Suppressor macrophage treated with lipopolysaccharide for 4 hours (primary cell): ENCODE measurements around the gene POU3F2.
A peak's percentile ranks its signal among the peaks of the same experiment; 100 is the strongest.

Experiments
- DNase-seq: peaks from one replicate; pipeline ENCODE4 v3.0.0-alpha.2; 2020

POU3F2 gene

DNA sequence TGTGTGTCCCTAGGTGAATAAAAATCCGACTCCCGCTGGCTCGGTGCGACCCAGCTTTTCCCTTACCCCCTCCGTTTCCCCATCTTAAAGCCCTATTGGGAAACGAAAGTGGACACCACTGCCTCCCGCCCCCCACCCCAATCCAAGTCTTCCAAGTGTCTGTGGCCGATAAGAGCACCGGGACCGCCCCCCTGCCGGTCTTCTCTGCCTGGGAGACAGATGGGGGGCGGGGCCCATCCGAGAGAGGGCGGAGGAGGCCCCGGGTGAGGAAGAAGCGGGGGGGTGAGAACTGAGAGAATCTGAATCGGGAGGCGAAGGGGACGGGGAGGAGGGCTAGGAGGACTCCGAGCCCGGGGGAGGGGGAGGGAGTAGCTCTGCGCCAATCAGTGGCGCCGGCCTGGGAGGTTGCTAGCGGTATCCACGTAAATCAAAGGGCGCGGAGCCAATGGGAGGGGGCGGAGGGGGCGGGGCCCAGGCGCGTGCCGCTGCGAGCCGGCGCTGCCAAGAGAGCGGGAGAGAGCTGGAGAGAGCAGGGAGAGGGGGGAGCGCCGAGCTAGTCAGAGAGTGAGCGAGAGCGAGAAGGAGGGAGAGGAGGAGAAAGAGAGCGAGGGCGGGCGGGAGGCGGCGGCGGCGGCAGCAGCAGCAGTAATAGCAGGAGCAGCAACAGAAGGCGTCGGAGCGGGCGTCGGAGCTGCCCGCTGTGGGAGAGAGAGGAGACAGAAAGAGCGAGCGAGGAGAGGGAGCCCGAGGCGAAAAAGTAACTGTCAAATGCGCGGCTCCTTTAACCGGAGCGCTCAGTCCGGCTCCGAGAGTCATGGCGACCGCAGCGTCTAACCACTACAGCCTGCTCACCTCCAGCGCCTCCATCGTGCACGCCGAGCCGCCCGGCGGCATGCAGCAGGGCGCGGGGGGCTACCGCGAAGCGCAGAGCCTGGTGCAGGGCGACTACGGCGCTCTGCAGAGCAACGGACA is at the start of gene POU3F2:
POU3F2 (plus strand) TSS at position 515 of the 972 bp plus-strand sequence; CDS start at position 815, 300 bp downstream.
- DNase-seq = peak; percentile 76

GRCh38 chr6:98787435-98787834 is 46.9 kb upstream of the POU3F2 start:
- no peak for DNase-seq

DNA sequence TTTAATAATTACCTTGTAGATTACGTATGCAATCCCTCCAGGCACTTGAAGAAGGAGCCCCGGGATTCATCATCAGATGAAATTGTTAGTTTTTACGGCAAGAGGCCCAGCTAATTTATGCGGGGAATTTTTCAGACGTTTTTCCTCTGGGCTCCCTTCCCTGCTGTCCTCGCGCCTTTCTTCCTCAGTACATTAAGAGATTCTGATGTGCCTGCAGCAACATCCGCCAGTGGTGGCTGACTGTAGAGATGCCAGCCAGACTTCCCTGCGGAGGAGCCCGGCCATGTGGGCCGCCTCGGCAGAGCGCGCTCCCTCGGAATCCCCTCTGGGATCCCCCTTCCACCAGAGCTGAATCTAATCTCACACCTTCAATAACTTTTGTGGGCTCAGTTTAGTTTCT is 46.4 kb upstream of the POU3F2 start:
- DNase-seq = no peak

DNA sequence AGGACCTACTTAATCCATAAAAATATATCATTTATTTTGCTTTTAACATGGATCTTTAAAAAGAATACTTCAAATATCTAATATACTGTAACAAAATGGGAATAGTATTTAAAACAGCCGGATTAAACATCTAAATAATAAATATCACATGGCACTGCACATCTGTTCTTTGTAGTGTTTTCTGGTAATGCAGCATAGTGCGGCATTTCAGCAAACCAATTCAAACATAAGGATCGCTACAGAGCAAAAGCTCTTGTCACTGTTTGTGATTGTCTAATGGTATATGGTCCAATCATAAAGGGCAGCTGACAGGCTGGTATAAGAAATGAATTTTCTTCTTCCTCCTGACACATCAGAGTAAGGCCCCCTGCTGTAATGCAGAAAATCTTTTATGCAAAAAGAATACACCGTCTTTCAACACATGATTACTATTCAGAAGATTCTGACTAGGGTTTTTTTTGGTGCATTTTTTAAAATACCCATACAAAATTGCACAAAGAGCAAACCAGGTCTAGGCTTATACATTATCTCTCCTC is 40.0 kb upstream of the POU3F2 start:
- DNase-seq = no peak

DNA sequence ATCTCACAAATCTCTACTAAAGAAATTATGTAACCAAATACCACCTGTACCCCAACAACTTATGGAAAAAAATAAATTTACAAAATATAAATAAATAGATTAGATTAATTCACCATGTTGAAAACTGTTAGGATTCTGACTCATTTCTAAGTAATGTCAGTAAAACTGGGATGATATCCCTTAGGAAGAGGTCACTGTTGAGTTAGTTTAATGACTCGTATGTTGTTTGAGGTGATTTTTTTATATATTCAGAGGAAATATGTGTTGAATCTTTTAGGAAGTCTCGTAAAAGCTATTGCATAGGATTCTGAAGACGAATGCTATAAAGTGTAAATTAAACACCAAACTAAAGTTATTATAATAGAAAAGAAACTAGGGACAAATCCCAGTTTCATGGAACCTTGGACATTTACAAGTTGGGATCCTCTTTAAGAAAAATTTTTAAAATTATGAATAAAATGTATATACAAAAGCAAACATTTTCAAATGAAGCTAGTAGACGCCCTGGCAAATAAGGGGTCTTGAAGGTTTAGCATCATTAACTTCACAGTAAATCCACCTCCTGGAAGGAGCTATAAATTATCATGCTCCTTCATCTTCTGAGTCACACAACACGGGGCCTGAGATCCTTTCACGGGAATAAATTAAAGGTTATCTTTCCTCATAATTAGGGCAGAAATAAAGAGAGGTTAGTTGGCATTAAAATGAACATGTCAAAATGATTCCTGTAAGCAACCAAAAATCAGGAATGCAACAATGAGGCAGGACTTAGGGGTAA is 37.0 kb upstream of the POU3F2 start:
- DNase-seq = no peak

DNA sequence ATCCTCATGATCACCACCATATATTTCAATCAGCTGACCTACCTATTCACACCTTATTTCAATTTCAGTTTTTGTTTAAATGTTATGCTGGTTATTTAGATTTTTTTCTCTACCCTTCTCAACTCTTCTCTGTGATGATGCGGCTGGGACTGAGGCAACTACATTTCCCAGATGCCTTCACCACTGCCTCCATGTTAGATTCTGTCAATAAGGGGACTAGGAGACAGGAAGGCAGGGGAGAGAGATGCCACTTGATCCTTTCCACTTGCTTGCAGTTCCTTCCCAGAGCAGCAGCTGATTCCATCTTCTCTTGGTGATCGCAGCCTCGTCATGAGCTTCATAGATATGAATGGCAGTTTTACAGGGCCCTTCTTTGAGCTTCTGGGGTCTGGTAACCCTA is 33.5 kb upstream of the POU3F2 start:
- no peak for DNase-seq

DNA sequence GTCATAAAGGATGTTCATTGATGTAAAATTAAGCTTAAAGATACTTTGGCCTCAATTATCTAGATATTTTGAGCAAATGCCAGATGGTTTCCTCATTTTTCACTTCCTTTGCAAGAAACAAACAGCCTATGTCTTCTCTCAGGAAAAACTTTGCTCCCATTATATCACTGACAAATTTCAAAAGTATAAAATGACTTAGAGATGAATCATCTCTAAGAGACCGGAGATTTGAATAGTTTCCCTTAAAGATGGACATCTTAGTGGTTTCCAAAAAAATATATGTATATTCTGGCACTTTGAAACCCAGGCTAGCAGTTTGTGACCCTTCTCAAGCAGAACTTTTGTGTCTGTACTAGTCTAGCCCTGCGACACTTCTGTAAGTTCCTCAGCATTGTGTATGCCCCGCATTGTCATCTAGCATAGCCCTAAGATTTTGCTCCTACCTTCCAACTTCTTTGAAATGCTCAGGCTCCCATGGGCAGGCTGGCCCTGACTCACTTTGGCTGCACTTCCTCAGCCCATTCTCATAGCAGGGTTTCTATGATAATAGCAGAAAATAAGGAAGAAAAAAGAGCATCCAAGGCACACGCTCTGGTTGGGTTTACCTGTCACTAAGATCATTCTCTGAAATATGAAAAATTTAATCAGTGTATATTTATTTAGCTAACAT is 25.7 kb upstream of the POU3F2 start:
- no peak for DNase-seq

GRCh38 chr6:98812220-98812619 is 22.2 kb upstream of the POU3F2 start:
- no peak for DNase-seq

- no peak for DNase-seq
Measured at GRCh38 chr6:98816799-98817198, 17.6 kb upstream of the POU3F2 start.

- DNase-seq = no peak
Measured at GRCh38 chr6:98821756-98822405, 12.5 kb upstream of the POU3F2 start.

- no peak for DNase-seq
Measured at GRCh38 chr6:98823428-98824161, 10.8 kb upstream of the POU3F2 start.

- no peak for DNase-seq
Measured at GRCh38 chr6:98824162-98824901, 10.0 kb upstream of the POU3F2 start.

DNA sequence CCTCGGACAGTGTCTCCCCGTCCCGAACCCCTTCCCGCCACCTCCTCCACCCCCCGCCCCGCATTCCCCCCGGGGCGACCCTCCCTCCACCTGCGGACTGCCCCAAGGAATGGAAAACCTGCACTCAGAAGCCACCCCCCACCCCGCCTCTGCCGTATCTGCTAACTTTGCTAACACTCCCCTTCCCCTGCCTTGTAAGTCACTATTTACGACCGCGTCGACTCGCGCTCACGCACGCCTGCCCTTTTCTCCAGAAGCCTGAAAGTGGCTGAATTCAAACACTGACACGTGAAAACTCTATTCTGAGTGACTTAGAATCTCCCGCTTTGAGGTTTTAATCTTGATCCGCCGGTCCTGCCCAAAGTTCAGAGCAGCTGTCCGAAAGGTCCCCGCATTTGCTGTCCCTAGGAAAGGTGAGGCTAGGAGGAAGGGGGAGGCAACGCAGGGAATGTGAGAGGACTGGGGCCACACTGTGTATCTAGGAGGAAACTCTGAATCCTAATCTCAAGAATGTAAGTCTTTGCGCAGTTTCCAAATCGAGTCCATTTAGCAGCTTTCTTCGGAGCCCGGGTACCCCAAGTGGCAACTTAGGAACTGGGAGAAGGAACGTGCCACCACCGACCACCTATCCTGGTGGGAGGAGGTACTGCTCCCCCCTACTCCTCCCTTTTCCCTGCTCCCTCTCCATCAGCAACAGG is 9.3 kb upstream of the POU3F2 start:
- no peak for DNase-seq

DNA sequence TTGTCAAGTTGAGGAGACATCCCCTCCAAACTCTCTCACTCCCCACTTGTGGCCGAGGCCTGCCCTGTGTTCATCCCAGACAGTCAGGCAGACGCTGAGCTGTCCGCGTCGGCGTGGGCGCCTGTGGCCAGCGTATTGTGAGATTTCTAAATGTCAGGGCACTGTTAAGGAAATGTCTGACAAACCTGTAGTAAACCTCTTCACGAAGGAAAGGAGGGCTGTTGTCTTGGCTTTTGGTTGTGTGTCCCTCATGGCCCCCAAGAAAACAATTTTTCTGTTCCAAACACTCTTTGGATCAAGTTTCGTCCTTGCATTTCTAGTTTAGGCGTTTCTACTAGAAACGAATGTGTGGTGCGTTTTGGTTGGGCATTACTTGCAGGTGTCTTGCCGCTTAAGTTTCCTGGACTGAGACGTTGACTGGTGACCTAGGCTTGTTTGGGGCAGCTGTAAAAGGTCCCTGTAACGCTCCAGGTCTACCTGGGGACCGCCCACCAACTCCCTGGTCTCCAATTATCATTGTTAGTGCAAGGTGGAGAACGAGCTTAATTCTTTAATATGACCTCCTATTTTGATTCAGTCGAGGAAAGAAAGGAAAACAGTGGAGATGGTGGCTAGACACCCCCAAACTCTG is 8.7 kb upstream of the POU3F2 start:
- DNase-seq = no peak

DNA sequence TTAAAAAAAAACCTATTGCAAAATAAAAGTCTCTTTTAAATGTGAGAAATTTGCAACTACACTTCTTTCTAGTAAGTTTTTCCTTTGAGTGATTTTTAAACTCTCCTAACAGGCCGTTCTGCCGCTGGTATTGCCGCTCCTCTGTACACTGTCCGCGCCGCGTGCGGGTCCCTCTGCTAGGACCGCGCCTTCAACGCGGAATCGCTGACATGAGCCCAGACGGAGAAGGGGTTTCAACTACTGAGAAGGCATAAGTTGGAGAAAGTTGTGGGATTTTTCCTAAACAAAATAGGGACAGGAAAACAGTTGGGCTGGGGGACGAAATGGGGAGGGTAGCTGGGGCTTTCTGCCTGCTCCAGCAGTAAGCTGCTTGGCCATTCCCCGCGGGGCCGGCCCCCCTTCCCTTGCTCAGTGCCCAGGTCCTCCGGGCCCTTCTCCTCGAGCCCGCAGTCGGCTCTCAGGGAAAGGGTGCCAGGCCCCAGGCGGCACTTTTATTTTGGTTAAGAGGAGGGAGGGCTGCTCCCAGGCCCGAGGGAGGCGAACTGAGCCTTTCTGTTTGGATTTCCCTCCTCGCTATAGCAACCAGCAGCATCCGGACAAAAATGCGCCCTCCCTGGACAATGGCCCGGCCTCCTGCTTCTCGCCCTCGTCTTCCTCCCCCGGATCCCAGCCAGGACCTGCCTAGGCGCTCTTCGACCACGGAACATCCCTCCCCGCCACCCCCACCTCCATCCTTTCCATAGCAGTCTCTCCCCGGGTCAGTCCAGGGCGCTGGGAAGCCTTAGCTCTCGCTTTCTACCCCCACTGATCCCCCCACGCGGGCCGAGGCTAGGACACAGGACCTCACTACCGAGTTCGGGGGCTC is 6.8 kb upstream of the POU3F2 start:
- DNase-seq = no peak

GRCh38 chr6:98828211-98828788 is 6.1 kb upstream of the POU3F2 start:
- DNase-seq = no peak

DNA sequence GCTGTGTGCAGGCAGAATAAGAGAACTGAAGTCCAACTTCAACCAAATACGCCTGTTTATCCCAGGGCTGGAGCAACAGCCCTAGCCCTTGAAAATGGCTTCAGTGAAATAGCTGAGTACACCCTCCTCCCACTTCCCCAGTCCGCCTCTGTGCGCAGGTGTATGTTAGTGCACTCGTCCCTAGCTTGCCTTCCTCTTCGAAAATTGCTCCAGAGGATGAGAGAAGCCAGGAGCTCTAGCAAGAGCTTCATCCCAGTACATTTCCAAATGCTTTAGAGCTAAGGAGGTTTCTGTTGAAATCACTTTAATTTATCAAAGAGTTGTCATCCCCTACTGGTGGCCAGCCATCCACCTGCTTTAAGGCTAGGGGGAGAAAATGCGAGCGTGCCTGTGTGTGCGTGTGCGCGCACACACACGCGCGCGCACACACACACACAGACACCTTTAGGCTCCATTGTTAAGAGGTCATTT is 5.4 kb upstream of the POU3F2 start:
- DNase-seq = no peak

GRCh38 chr6:98830146-98830545 is 4.2 kb upstream of the POU3F2 start:
- no peak for DNase-seq
